Stomach (tissue), 4 donors: ENCODE measurements around the gene TNFSF9.
"Not testable (repeated sequence)": the region's sequence is repeated elsewhere in the genome, so short reads cannot be mapped to it uniquely, and the experiment has no call there.

Source experiments
- EP300 ChIP-seq: sonication (generic); formaldehyde crosslinking; IDR thresholded peaks from one replicate; pipeline ENCODE4 v1.6.1; 2017; ENCODE audit warnings: antibody characterized with exemption
- TF ChIP-seq, protein P1 (sequence below), 7 experiments: fragments of 450-650 bp in 4 of 7; fragments of 200-600 bp in 3 of 7; sonication (generic) in 3 of 7; IDR thresholded peaks; one replicate each; pipeline ENCODE4 v1.5.1; 2016 to 2019; ENCODE audit warnings: antibody characterized with exemption in 7 of 7, control low read depth in 2 of 7, mild to moderate bottlenecking in 1 of 7

GRCh38 chr19:6582515-6583484 is 52.0 kb downstream of the TNFSF9 start:
- TF ChIP-seq, protein P1, sequence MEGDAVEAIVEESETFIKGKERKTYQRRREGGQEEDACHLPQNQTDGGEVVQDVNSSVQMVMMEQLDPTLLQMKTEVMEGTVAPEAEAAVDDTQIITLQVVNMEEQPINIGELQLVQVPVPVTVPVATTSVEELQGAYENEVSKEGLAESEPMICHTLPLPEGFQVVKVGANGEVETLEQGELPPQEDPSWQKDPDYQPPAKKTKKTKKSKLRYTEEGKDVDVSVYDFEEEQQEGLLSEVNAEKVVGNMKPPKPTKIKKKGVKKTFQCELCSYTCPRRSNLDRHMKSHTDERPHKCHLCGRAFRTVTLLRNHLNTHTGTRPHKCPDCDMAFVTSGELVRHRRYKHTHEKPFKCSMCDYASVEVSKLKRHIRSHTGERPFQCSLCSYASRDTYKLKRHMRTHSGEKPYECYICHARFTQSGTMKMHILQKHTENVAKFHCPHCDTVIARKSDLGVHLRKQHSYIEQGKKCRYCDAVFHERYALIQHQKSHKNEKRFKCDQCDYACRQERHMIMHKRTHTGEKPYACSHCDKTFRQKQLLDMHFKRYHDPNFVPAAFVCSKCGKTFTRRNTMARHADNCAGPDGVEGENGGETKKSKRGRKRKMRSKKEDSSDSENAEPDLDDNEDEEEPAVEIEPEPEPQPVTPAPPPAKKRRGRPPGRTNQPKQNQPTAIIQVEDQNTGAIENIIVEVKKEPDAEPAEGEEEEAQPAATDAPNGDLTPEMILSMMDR (IDR thresholded peaks at IDR 0.05), result not testable (repeated sequence)
- not testable (repeated sequence) for TF ChIP-seq EP300
